T follicular helper cell (primary cell): ENCODE measurements around the gene VPS9D1.
"Not testable (repeated sequence)": the region's sequence is repeated elsewhere in the genome, so short reads cannot be mapped to it uniquely, and the experiment has no call there.

ENCODE experiments used
- DNase-seq: peaks from one replicate; pipeline ENCODE4 v3.0.0-alpha.2; 2020; ENCODE audit warnings: low read depth

Gene VPS9D1

GRCh38 chr16:89693931-89694783, 26.5 kb downstream of the VPS9D1 start:
- DNase-seq: no peak

GRCh38 chr16:89693289-89693731, 27.4 kb downstream of the VPS9D1 start:
- no peak for DNase-seq

GRCh38 chr16:89691986-89692569, 28.6 kb downstream of the VPS9D1 start:
- DNase-seq: no peak

GRCh38 chr16:89691231-89691985, 29.3 kb downstream of the VPS9D1 start:
- no peak for DNase-seq

- no peak for DNase-seq
Observed at GRCh38 chr16:89690392-89690901, 30.3 kb downstream of the VPS9D1 start.

GRCh38 chr16:89689621-89690020, 31.1 kb downstream of the VPS9D1 start:
- not testable (repeated sequence) for DNase-seq

- DNase-seq: no peak
Observed at GRCh38 chr16:89689142-89689541, 31.6 kb downstream of the VPS9D1 start.

- DNase-seq: no peak
Observed at GRCh38 chr16:89688395-89688794, 32.3 kb downstream of the VPS9D1 start.

GRCh38 chr16:89687092-89687940, 33.4 kb downstream of the VPS9D1 start:
- DNase-seq: no peak

GRCh38 chr16:89686520-89687091, 34.1 kb downstream of the VPS9D1 start, which contains the start of gene CDK10:
CDK10 (plus strand) TSS chr16:89686689; CDS start chr16:89686711, 22 bp downstream.
- DNase-seq: peak; percentile 80

GRCh38 chr16:89685916-89686315, 34.8 kb downstream of the VPS9D1 start:
- no peak for DNase-seq

GRCh38 chr16:89678258-89678657, 42.4 kb downstream of the VPS9D1 start:
- no peak for DNase-seq

- no peak for DNase-seq
Observed at GRCh38 chr16:89672177-89672941, 48.3 kb downstream of the VPS9D1 start.

- not testable (repeated sequence) for DNase-seq
Observed at GRCh38 chr16:89671565-89671964, 49.1 kb downstream of the VPS9D1 start.

- no peak for DNase-seq
Observed at GRCh38 chr16:89670496-89671431, 49.9 kb downstream of the VPS9D1 start.

GRCh38 chr16:89669755-89670154, 50.9 kb downstream of the VPS9D1 start:
- no peak for DNase-seq

- no peak for DNase-seq
Observed at GRCh38 chr16:89668790-89669158, 51.9 kb downstream of the VPS9D1 start.

GRCh38 chr16:89667633-89668032, 53.1 kb downstream of the VPS9D1 start:
- DNase-seq: no peak

- DNase-seq: not testable (repeated sequence)
Observed at GRCh38 chr16:89667000-89667399, 53.7 kb downstream of the VPS9D1 start.
